Measurements from ENCODE around the gene MOSPD3. TPM values are rescaled to one million over a fixed set of nuclear protein-coding genes. Genes with fewer than 3 reads are reported as not detected.
"Not testable (repeated sequence)": the region's sequence is repeated elsewhere in the genome, so short reads cannot be mapped to it uniquely, and the experiment has no call there.

MOSPD3 gene
- total RNA-seq, 1 experiment from 2014 or later, result 34.9 TPM

DNA sequence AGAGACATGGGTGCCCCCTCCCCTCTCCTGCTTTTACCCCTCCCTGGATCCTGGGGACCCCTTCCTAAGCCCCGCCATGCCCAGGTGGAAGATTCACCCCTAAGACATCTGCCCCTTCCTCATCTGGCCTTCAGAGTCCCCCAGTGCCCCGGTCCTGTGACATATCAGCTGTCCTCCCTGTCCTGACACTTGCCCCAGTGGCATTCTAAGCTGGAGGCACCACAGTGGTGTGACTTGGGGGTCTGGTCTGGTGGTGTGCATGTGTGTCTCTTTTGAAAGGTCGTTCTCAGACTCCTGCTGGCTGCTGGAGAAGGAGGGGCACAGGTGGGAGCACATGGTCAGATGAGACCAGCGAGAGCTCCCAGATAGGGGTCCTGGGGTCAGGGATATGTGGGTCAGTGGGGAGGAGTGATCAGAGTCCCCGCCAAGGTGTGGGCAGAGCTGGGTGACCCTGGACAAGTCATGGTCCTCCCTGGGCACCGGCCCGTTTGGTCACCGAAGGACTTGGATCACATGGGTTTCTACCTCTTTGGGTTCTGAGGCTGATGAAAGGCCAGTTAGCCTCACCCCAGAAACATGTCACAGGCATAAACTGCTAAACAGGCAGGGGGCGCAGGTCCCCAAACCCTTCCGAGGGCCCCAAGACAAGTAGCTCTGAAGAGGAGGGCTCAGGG is 29.7 kb downstream of the MOSPD3 start:
- DNase-seq (ENCODE audit: low read depth), result no peak
- in situ Hi-C loops (cut with HindIII; ENCODE audit: low pct_unique_long_range_greater_than_20kb, low sequenced_read_pairs), result no loop called here

DNA sequence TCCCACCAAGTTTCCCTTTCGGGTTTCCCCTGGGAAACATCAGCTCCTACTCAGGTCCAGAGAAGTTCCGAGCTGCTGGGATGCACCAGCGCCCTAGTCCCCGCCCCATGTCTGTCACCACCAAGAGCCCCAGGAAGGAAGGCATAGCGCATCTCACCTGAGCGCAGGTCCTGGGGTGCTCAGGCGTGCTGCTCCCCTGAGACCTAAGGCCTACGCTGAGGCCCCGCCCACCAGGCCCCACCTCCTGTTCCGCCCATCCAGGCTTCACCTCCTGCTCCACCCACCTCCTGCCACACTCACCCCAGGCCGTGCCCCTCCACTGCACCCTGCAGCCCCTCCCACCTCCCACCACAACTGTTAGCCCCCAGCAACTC is 30.2 kb downstream of the MOSPD3 start:
- in situ Hi-C loops (cut with HindIII; ENCODE audit: low pct_unique_long_range_greater_than_20kb, low sequenced_read_pairs), result no loop called here
- DNase-seq (ENCODE audit: low read depth), result no peak

DNA sequence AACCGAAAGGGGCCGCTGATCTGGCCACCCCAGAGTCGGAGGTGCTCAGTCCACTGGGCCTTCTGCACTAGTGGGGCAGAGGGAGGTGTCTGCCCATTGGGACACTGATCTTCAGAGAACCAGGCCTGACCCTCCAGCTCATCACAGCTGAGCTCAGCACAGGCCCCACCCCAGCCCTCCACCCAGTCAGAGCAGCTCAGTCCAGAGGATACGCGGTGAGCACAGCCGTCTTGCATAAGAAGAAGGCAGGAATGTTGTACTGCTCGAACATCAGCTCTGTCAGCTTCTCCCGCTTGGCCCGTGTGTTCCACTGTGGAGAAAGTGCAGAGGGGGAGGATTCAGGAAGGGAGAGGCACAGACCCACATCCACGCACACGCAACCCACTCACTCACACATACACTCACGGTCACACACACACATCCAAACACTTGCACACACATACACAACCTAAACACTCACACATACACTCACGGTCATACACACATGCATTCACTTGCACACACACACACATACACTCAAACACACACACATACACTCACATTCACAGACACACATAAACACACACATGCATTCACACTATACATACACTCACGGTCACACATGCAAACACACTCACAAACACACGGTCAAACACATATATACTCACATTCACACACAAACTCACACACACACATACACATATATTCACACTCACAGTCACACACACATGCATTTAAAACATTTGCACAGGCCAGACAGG is 37.7 kb downstream of the MOSPD3 start:
- no peak for DNase-seq (ENCODE audit: low read depth)
- in situ Hi-C loops (cut with HindIII; ENCODE audit: low pct_unique_long_range_greater_than_20kb, low sequenced_read_pairs), result no loop called here

DNA sequence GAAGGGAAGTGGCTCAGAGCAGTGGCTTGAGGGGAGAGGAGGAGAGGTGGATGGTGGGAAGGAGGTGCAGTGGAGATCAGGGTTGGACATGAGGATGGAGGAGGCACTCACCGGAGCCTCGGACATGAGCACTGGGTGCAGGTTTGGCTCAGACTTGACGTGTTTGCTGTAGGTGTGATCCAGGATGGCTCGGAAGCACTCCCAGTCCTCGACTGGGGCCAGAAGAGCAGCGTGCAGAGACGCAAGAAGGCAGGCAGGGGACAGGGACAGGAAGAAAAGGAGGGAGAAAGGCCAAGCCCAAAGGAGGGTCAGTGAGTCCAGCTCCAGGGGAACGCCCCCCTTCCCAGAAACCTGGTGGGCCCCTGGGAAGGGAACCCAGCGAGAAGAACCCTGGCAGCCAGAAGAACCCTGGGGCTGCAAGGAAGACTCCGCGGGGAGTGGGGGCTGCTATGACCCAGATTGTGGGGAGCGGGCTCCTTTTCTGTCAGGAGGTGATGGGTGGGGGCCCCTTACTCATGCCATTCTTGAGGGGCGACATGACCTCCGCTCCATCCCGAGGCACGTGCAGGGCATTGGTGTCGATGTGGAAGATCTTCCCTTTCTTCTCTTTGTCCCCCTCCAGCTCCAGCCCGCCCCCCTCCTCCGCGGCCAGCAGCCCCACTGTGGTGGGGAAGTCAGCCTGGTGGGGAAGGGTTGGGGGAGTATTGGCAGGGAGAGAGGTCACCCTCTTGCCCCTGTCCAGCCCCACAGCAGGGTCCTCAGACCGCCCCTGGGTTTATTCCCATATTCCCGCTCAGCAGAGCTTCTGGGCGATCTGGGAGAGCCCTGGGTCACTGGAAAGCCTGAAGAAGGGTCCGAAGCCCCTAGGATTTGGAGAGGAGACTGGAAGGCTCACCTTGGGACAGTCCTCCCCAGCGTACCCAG is 42.8 kb downstream of the MOSPD3 start:
- in situ Hi-C loops (cut with HindIII; ENCODE audit: low pct_unique_long_range_greater_than_20kb, low sequenced_read_pairs), result no loop called here
- DNase-seq (ENCODE audit: low read depth), result no peak

DNA sequence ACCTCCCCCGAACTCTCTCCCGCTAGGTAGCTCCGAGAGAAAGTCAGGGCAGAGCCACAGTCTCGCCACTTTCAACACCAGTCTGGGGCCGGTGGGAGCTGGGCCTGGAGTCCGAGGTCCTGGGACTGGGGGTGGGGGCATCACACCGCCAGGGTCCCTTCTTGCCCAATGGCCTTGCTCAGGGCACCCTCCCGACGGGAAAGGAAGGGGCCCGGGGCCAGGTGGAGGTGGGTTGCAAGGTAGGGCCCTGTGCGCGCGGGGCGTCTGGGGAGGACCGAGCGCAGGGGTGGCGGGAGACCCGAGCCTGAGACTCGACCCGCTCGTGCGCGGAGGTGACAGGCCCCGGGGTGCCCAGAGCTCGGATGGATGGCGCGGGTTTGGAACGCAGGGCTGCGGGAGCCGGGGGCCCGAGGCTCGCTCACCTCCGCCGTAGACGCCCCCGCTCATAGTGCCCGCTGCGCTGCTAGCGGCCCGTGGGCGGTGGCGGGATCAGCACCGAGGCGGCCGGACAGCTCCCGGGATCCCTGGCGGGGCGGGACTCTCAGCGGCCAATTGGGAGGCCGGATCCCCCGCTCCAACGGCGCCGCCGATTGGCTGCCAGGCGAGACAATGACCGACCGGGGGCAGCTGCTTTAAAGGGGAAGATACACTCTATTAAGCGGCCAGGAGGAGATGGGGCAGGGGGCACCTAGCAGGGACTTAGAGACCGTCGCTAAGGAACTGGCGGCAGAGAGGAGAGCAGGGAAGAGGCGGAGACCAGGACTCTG is 43.8 kb downstream of the MOSPD3 start, which contains the start of gene ACTL6B:
ACTL6B (minus strand) TSS at position 541 of the 767 bp plus-strand sequence; CDS start at position 447, 94 bp downstream.
- peak; percentile 47 for DNase-seq (ENCODE audit: low read depth)
- in situ Hi-C loops (cut with HindIII; ENCODE audit: low pct_unique_long_range_greater_than_20kb, low sequenced_read_pairs), result no loop called here

DNA sequence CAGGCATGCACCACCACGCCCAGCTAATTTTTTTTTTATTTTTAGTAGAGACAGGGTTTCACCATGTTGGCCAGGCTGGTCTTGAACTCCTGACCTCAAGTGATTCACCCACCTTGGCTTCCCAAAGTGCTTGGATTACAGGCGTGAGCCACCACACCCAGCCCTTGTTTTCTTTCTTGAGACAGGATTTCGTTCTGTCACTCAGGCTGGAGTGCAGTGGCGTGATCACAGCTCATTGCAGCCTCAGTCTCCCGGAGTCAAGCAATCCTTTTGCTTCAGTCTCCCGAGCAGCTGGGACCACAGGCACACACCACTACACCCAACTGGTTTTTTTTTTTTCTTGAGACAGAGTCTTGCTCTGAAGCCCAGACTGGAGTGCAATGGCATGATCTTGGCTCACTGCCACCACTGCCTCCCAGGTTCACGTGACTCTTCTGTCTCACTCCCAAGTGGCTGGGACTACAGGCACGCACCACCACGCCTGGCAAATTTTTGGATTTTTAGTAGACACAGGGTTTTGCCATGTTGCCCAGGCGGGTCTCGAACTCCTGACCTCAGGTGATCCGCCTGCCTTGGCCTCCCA is 49.9 kb downstream of the MOSPD3 start:
- in situ Hi-C loops (cut with HindIII; ENCODE audit: low pct_unique_long_range_greater_than_20kb, low sequenced_read_pairs); DNase-seq (ENCODE audit: low read depth): not testable (repeated sequence)

Other genes with a start within 250 kb of the MOSPD3 start
- 0.41 and 0.91 TPM in 2 replicates for gene PILRA, start 239.1 kb upstream of the MOSPD3 start, total RNA-seq (2014; rRNA removed; shearing (Covaris generic); ENCODE audit: low replicate concordance)
- gene ZCWPW1, start 183.8 kb upstream of the MOSPD3 start, total RNA-seq (2014; rRNA removed; shearing (Covaris generic); ENCODE audit: low replicate concordance), result 1.8 and 5.9 TPM in 2 replicates
- 44.0 and 49.7 TPM in 2 replicates for gene MEPCE, start 182.7 kb upstream of the MOSPD3 start, total RNA-seq (2014; rRNA removed; shearing (Covaris generic); ENCODE audit: low replicate concordance)
- gene PPP1R35, start 176.0 kb upstream of the MOSPD3 start, total RNA-seq (2014; rRNA removed; shearing (Covaris generic); ENCODE audit: low replicate concordance), result 48.5 and 55.4 TPM in 2 replicates
- gene SPACDR, start 148.3 kb upstream of the MOSPD3 start, total RNA-seq (2014; rRNA removed; shearing (Covaris generic); ENCODE audit: low replicate concordance), result not detected in 2 replicates
- gene TSC22D4, start 133.3 kb upstream of the MOSPD3 start, total RNA-seq (2014; rRNA removed; shearing (Covaris generic); ENCODE audit: low replicate concordance), result 39.5 and 46.5 TPM in 2 replicates
- gene NYAP1, start 128.6 kb upstream of the MOSPD3 start, total RNA-seq (2014; rRNA removed; shearing (Covaris generic); ENCODE audit: low replicate concordance), result 0.87 and 3.6 TPM in 2 replicates
- 20.0 and 42.3 TPM in 2 replicates for gene AGFG2, start 73.3 kb upstream of the MOSPD3 start, total RNA-seq (2014; rRNA removed; shearing (Covaris generic); ENCODE audit: low replicate concordance)
- gene SAP25, start 38.6 kb upstream of the MOSPD3 start, total RNA-seq (2014; rRNA removed; shearing (Covaris generic); ENCODE audit: low replicate concordance), result not detected in 2 replicates
- 0.84 and 3.7 TPM in 2 replicates for gene LRCH4, start 26.4 kb upstream of the MOSPD3 start, total RNA-seq (2014; rRNA removed; shearing (Covaris generic); ENCODE audit: low replicate concordance)
- 0.23 and 0.71 TPM in 2 replicates for gene FBXO24, start 26.2 kb upstream of the MOSPD3 start, total RNA-seq (2014; rRNA removed; shearing (Covaris generic); ENCODE audit: low replicate concordance)
- gene PCOLCE, start 10.2 kb upstream of the MOSPD3 start, total RNA-seq (2014; rRNA removed; shearing (Covaris generic); ENCODE audit: low replicate concordance), result 5.3 and 17.8 TPM in 2 replicates
- 0.27 TPM in 1 of 2 replicates, not detected in the other for gene TFR2, start 29.0 kb downstream of the MOSPD3 start, total RNA-seq (2014; rRNA removed; shearing (Covaris generic); ENCODE audit: low replicate concordance)
- gene ACTL6B, start 43.9 kb downstream of the MOSPD3 start, total RNA-seq (2014; rRNA removed; shearing (Covaris generic); ENCODE audit: low replicate concordance), result not detected in 2 replicates
- 116 and 179 TPM in 2 replicates for gene GNB2, start 61.2 kb downstream of the MOSPD3 start, total RNA-seq (2014; rRNA removed; shearing (Covaris generic); ENCODE audit: low replicate concordance)
- gene GIGYF1, start 81.7 kb downstream of the MOSPD3 start, total RNA-seq (2014; rRNA removed; shearing (Covaris generic); ENCODE audit: low replicate concordance), result 9.6 and 10.6 TPM in 2 replicates
- 109 and 126 TPM in 2 replicates for gene POP7, start 93.6 kb downstream of the MOSPD3 start, total RNA-seq (2014; rRNA removed; shearing (Covaris generic); ENCODE audit: low replicate concordance)
- not detected in 2 replicates for gene EPO, start 107.9 kb downstream of the MOSPD3 start, total RNA-seq (2014; rRNA removed; shearing (Covaris generic); ENCODE audit: low replicate concordance)
- not detected in 2 replicates for gene ZAN, start 121.1 kb downstream of the MOSPD3 start, total RNA-seq (2014; rRNA removed; shearing (Covaris generic); ENCODE audit: low replicate concordance)
- 31.9 and 43.6 TPM in 2 replicates for gene EPHB4, start 215.0 kb downstream of the MOSPD3 start, total RNA-seq (2014; rRNA removed; shearing (Covaris generic); ENCODE audit: low replicate concordance)
- 16.5 and 19.8 TPM in 2 replicates for gene SLC12A9, start 240.2 kb downstream of the MOSPD3 start, total RNA-seq (2014; rRNA removed; shearing (Covaris generic); ENCODE audit: low replicate concordance)